MCF 10A (cell line): ENCODE results near the gene PRKAR1B. TPM values are rescaled to one million over a fixed set of nuclear protein-coding genes. Genes with fewer than 3 reads are reported as not detected.

ENCODE experiments used
- BruUV-seq: library from RNA; stranded (reverse); fragments of 400-500 nt; replicated peaks from 2 replicates; lab custom pipeline; 2021; lab: Mats Ljungman, UMichigan
- CTCF ChIA-PET: fragments of 300-600 bp; sonication (Branson Sonifier 250); formaldehyde crosslinking; extraction: SDS; loops from one replicate; lab custom pipeline; 2021; ENCODE audit warnings: antibody characterized with exemption, inconsistent platforms; lab: Yijun Ruan, JAX
- POLR2A ChIA-PET: fragments of 300-600, 350-650 bp; sonication (Branson Sonifier 250); formaldehyde crosslinking; extraction: SDS; loops from one replicate; lab custom pipeline; 2020; ENCODE audit warnings: antibody characterized with exemption, inconsistent platforms; lab: Yijun Ruan, JAX
- DNase-seq: peaks from one replicate; pipeline ENCODE4 v3.0.0-alpha.2; 2018; ENCODE audit not compliant: unreplicated experiment
- H3K27ac Mint-ChIP-seq: one replicate; pipeline ENCODE4 v1.8.0; 2022; ENCODE audit warnings: mild to moderate bottlenecking, low read depth, mixed read lengths; ENCODE audit not compliant: unreplicated experiment
- H3K27me3 Mint-ChIP-seq: one replicate; pipeline ENCODE4 v1.8.0; 2022; ENCODE audit warnings: mixed read lengths; ENCODE audit not compliant: insufficient read depth, unreplicated experiment
- H3K36me3 Mint-ChIP-seq: one replicate; pipeline ENCODE4 v1.8.0; 2022; ENCODE audit warnings: mild to moderate bottlenecking, moderate library complexity, mixed read lengths; ENCODE audit not compliant: insufficient read depth, unreplicated experiment
- H3K4me1 Mint-ChIP-seq: one replicate; pipeline ENCODE4 v1.8.0; 2022; ENCODE audit warnings: mixed read lengths; ENCODE audit not compliant: insufficient read depth, unreplicated experiment
- H3K4me3 Mint-ChIP-seq: one replicate; pipeline ENCODE4 v1.8.0; 2022; ENCODE audit warnings: mild to moderate bottlenecking, moderate library complexity, mixed read lengths; ENCODE audit not compliant: unreplicated experiment
- H3K9me3 Mint-ChIP-seq: one replicate; pipeline ENCODE4 v1.8.0; 2022; ENCODE audit warnings: mixed read lengths; ENCODE audit not compliant: unreplicated experiment
- CTCF ChIP-seq: fragments of 200-600 bp; IDR thresholded peaks from one replicate; pipeline ENCODE4 v1.8.0; 2022; ENCODE audit warnings: antibody characterized with exemption, mild to moderate bottlenecking; ENCODE audit not compliant: unreplicated experiment
- intact Hi-C: fragments of 100-400 bp; cut with micrococcal nuclease; formaldehyde crosslinking; loops from 2 replicates; pipeline ENCODE4 v1.14.1; 2022
- total RNA-seq: library from RNA; stranded (reverse); gene quantifications from 2 replicates; pipeline ENCODE4 v1.2.3, GENCODE V29; 2022

The PRKAR1B gene
- total RNA-seq, 1 experiment from 2014 or later: 31.5 TPM

- TF ChIP-seq CTCF: no peak
- intact Hi-C loops: no loop called here
- no TSS peak for BruUV-seq
- ChIA-PET CTCF (interaction anchor here (0.6 kb wide), 1 partner anchor 36 kb away, joined by 3 read pairs; no protein-coding TSS in a partner anchor), POLR2A (interaction anchor here (0.7 to 1.0 kb wide), 2 partner anchors 9 to 15 kb away, joined by 3 read pairs; no protein-coding TSS in a partner anchor)
- no peaks in the 10 kb centered on the region for H3K36me3 Mint-ChIP-seq
- H3K27me3 Mint-ChIP-seq: no peaks in the 10 kb centered on the region
- DNase-seq: no peak
- no peaks in the 10 kb centered on the region for H3K9me3 Mint-ChIP-seq
- no peak overlapping the region for H3K4me3 Mint-ChIP-seq
- no peaks in the 10 kb centered on the region for H3K4me1 Mint-ChIP-seq
- H3K27ac Mint-ChIP-seq: no peak overlapping the region
These were observed 170.1 kb downstream of the PRKAR1B start for GRCh38 chr7:556837-557557.

GRCh38 chr7:556291-556826 is 170.7 kb downstream of the PRKAR1B start:
- no peak for DNase-seq
- CTCF ChIA-PET: interaction anchor here (0.6 kb wide), 1 partner anchor 35 kb away, joined by 3 read pairs; no protein-coding TSS in a partner anchor
- H3K27ac Mint-ChIP-seq: no peak overlapping the region
- H3K4me3 Mint-ChIP-seq: no peak overlapping the region
- no peaks in the 10 kb centered on the region for H3K9me3 Mint-ChIP-seq
- no peaks in the 10 kb centered on the region for H3K36me3 Mint-ChIP-seq
- TF ChIP-seq CTCF: no peak
- POLR2A ChIA-PET: interaction anchor here (0.7 kb wide), 1 partner anchor 15 kb away, joined by 3 read pairs; no protein-coding TSS in a partner anchor
- no peaks in the 10 kb centered on the region for H3K27me3 Mint-ChIP-seq
- H3K4me1 Mint-ChIP-seq: no peaks in the 10 kb centered on the region
- BruUV-seq: no TSS peak
- intact Hi-C loops: no loop called here

DNA sequence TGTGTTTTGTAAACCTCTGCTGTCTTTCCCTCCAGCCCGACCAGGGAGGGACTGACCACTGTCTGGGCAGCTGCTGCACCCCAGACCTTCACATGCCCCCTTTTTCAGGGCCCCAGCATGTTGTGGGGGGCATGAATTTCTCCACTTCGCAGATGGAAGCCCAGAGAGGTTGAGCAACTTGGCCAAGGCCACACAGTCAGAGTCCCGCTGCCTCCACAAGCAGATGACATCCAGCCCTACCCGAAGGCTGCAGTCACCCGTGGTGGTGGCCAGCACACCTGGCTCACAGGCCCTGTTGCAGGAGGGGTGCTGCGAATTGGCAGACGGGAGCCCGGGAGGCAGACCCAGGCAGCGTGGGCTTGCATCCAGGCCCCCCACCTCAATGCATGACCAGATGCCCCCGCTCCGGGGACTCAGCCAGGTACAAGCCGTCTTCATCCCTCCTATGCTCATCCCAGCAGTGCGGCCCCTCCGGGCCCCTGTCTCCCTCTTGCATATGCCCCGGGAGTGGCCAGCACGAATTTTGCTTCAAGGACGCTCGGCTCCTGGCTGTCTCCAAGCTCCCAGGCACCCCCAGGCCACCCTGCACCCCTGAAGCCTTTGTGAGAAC is 171.4 kb downstream of the PRKAR1B start:
- DNase-seq: no peak
- Mint-ChIP-seq H3K9me3 (no peaks in the 10 kb centered on the region), H3K4me3 (no peak overlapping the region), H3K27me3 (no peaks in the 10 kb centered on the region), H3K4me1 (no peaks in the 10 kb centered on the region), H3K36me3 (no peaks in the 10 kb centered on the region), H3K27ac (no peak overlapping the region)
- ChIA-PET POLR2A (no interaction called here), CTCF (no interaction called here)
- BruUV-seq: no TSS peak
- intact Hi-C loops: no loop called here
- no peak for TF ChIP-seq CTCF

DNA sequence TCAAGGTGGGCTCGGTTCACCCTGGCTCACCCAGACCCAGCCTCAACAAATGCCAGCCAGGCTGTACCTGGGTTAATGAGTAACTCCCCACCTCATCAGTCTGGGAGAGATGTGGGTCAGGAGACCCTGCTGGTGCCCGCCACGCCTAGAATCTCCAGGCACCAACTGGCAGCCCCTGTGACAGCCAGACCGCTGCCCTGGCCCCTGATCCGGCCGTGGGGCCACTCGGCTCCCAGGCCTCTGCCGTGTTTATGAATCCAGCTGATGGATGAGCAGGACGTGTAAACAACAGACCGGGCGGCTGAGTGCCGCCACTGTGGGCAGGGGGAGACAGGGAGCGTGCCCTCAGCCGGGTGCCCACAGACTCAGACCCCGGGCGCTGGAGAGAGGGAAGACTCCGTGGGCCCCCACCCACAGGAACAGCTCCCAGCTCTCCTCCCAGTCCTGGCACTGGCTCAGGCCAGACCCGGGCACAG is 173.4 kb downstream of the PRKAR1B start:
- intact Hi-C loops: no loop called here
- no peaks in the 10 kb centered on the region for H3K4me1 Mint-ChIP-seq
- H3K27ac Mint-ChIP-seq: no peak overlapping the region
- DNase-seq: no peak
- BruUV-seq: no TSS peak
- no peak for TF ChIP-seq CTCF
- POLR2A ChIA-PET: no interaction called here
- H3K27me3 Mint-ChIP-seq: no peaks in the 10 kb centered on the region
- no peaks in the 10 kb centered on the region for H3K9me3 Mint-ChIP-seq
- peaks cover 5% of the 10 kb centered on the region for H3K36me3 Mint-ChIP-seq
- no peak overlapping the region for H3K4me3 Mint-ChIP-seq
- CTCF ChIA-PET: interaction anchor here (0.5 kb wide), 1 partner anchor 1688 kb away, joined by 4 read pairs; the partner anchor contains the start of genes MRM2 and NUDT1
